VCaP (cell line): Measurements from ENCODE around the gene SNX14.
"Not testable (repeated sequence)": the region's sequence is repeated elsewhere in the genome, so short reads cannot be mapped to it uniquely, and the experiment has no call there.

Experiments used
- H3K27ac ChIP-seq: fragments of 450-650 bp; 2 replicates; pipeline ENCODE4 v1.5.1; 2017
- TF ChIP-seq, protein P1 (sequence below): fragments of 450-650 bp; conservative IDR thresholded peaks from 2 replicates; pipeline ENCODE4 v1.5.1; 2017; ENCODE audit warnings: mild to moderate bottlenecking, moderate library complexity

SNX14 gene

GRCh38 chr6:85632164-85632942 is 38.7 kb upstream of the SNX14 start:
- TF ChIP-seq, protein P1, sequence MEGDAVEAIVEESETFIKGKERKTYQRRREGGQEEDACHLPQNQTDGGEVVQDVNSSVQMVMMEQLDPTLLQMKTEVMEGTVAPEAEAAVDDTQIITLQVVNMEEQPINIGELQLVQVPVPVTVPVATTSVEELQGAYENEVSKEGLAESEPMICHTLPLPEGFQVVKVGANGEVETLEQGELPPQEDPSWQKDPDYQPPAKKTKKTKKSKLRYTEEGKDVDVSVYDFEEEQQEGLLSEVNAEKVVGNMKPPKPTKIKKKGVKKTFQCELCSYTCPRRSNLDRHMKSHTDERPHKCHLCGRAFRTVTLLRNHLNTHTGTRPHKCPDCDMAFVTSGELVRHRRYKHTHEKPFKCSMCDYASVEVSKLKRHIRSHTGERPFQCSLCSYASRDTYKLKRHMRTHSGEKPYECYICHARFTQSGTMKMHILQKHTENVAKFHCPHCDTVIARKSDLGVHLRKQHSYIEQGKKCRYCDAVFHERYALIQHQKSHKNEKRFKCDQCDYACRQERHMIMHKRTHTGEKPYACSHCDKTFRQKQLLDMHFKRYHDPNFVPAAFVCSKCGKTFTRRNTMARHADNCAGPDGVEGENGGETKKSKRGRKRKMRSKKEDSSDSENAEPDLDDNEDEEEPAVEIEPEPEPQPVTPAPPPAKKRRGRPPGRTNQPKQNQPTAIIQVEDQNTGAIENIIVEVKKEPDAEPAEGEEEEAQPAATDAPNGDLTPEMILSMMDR, result no peak
- H3K27ac ChIP-seq, result no peak overlapping the region

DNA sequence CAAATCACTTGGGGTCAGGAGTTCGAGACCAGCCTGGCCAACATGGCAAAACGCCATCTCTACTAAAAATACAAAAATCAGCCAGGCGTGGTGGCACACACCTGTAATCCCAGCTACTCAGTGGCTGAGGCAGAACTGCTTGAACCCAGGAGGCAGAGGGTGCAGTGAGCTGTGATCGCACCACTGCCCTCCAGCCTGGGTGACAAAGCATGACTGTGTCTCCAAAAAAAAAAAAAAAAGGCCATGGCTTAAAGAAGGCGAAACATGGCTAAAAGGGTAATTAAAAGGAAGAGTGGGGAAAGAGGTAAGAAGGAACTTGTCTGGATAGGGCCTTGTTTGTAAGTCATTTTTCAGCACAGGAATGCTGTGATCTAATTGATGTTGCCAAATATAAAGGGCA is 37.5 kb upstream of the SNX14 start:
- H3K27ac ChIP-seq, result not testable (repeated sequence)

- TF ChIP-seq, protein P1, result no peak
- H3K27ac ChIP-seq, result no peak overlapping the region
These were observed 34.7 kb upstream of the SNX14 start for GRCh38 chr6:85628353-85628752.

DNA sequence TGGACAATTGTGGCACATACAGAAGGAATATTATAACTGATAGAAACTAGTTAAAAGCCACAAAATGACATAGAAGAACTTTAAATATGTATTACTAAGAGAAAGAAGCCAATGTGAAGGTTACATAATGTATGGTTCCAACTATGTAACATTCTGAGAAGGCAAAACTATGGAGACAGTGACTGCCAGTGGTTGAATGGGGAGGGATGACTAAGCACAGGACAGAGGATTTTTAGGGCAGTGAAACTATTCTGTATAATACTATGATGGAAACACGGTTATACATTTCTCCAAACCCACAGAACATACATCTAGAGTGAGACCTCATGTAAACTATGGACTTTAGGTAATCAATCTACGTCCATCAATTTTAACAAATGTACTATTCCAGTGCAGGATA is 26.6 kb upstream of the SNX14 start:
- TF ChIP-seq, protein P1, result no peak
- H3K27ac ChIP-seq, result no peak overlapping the region

GRCh38 chr6:85614780-85615179 is 21.1 kb upstream of the SNX14 start:
- TF ChIP-seq, protein P1, result no peak
- H3K27ac ChIP-seq, result no peak overlapping the region

DNA sequence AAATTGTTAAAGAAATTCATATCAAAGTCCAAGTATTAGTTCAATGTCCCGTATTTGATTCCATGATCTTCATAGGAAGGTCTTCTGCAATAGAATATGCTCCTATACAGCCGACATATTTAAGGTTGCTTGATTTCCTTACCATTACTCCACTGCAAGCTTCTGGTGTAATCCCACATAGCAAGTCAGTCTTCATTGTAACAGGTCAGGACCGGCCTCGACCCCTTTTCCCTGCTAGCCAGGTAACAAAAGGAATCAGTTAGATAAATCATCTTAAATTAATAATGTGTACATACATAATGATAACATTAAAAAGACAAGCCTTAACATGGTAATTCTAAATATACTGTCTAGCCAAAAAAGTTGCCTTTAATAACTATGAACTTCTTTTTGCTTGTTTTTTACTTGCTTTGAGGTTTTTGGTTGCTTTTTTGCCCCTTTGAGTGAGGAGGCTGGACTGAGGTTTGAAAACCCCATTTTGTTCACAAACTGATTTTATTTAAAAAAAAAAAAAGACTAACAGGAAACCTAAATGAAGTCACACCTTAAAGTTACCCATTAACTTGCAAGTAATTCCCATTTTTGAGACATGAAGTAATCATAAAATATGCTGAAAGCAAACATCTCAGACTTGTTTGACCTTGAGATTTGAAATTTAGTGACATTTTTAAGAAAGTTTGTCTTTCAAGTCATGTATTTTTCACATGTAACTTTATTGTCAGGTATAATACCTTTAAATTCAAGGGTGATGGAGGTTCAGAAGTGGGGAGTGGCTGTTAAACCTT is 19.2 kb upstream of the SNX14 start:
- H3K27ac ChIP-seq, result no peak overlapping the region
- TF ChIP-seq, protein P1, result no peak

DNA sequence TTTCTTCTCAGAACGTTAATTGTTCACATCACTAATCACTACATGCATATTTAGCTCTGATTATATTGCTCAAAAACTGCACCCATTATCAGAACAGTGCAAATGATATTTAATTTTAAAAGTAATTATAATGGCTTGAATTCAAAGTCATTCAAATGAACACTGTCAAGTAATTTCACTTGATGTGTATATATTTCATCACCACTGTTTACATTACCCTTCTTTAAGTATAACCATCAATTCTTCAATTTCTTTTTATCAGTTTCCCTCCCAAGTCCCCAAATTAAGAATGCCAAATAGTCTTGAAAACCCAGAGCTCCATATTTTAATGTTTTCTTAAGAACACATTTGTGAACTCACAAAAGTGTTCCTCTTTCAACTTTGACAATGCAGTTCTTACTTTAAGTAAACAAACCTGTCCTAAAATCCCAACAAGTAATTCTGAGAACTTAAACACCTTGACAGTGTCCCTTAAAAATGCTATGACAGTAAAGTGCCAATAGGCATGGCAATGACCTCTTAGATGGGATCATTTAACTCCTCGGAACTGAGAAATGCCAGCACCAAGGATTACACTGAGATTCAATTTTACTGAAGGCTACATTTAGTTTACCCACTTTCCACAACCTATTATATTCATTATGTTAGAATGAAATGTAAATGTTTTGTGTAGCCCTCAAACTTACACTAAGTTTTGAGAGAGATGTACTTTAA is 16.7 kb upstream of the SNX14 start:
- TF ChIP-seq, protein P1, result no peak
- H3K27ac ChIP-seq, result no peak overlapping the region
